BE2C (cell line): ENCODE data around the gene ME2.

ENCODE experiments used
- DNase-seq: peaks from one replicate; pipeline ENCODE4 v3.0.0-alpha.2; 2020
- H3K27me3 ChIP-seq: fragments of 250-450 bp; sonication (Bioruptor Pico); 2 replicates; pipeline ENCODE4 v1.5.1; 2020; ENCODE audit warnings: mild to moderate bottlenecking
- H3K36me3 ChIP-seq: fragments of 250-450 bp; sonication (Bioruptor Pico); 2 replicates; pipeline ENCODE4 v1.5.1; 2020; ENCODE audit warnings: mild to moderate bottlenecking
- H3K4me1 ChIP-seq: fragments of 250-450 bp; sonication (Bioruptor Pico); 2 replicates; pipeline ENCODE4 v1.5.1; 2020
- H3K4me3 ChIP-seq: 2 replicates; pipeline ENCODE4 v1.5.1; 2011; ENCODE audit warnings: low read depth, low read length
- H3K9me3 ChIP-seq: fragments of 250-450 bp; sonication (Bioruptor Pico); 2 replicates; pipeline ENCODE4 v1.5.1; 2020
- TF ChIP-seq, protein P1 (sequence below): IDR thresholded peaks from 2 replicates; pipeline ENCODE4 v1.5.1; 2012; ENCODE audit warnings: mild to moderate bottlenecking, low read depth, low read length

The ME2 gene

DNA sequence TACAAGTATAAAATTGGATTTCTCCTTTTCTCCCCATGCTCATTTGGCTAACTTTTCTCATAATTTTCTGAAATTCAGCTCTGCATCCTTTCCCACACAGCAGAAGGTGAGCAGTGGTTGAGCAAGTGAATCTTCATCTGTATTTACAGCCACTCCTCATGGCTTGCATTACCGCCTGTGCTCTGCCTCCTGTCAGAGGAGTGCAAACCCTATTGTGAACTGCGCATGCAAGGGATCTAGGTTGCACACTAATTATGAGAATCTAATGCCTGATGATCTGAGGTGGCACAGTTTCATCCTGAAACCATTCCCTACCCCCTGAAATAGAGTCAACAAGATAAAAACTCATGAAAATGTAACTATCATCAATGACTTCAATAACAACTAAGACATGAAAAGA is 20.0 kb downstream of the ME2 start:
- Histone ChIP-seq H3K4me1 (no peaks in the 10 kb centered on the region), H3K36me3 (no peaks in the 10 kb centered on the region), H3K4me3 (no peak overlapping the region), H3K9me3 (no peaks in the 10 kb centered on the region), H3K27me3 (no peaks in the 10 kb centered on the region)
- TF ChIP-seq, protein P1, sequence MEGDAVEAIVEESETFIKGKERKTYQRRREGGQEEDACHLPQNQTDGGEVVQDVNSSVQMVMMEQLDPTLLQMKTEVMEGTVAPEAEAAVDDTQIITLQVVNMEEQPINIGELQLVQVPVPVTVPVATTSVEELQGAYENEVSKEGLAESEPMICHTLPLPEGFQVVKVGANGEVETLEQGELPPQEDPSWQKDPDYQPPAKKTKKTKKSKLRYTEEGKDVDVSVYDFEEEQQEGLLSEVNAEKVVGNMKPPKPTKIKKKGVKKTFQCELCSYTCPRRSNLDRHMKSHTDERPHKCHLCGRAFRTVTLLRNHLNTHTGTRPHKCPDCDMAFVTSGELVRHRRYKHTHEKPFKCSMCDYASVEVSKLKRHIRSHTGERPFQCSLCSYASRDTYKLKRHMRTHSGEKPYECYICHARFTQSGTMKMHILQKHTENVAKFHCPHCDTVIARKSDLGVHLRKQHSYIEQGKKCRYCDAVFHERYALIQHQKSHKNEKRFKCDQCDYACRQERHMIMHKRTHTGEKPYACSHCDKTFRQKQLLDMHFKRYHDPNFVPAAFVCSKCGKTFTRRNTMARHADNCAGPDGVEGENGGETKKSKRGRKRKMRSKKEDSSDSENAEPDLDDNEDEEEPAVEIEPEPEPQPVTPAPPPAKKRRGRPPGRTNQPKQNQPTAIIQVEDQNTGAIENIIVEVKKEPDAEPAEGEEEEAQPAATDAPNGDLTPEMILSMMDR = no peak
- no peak for DNase-seq

DNA sequence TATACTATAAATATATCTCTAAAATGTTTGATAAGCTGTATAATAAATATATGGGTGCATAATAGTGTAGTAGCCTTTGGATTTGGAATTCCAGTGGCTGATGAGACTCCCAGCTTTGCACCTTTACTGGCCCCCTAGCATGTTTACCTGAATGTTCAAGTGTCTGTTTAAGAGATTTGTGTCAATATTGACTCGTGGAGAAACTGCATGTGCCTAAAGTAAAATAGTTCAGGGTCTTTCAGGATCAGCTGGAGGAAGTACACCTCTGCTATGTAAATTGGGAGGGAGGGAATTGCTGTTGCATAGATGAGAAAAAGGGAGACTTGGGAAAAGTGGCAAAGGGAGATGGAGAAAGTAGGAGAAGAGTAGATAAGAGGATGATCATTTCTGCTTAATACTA is 23.9 kb downstream of the ME2 start:
- TF ChIP-seq, protein P1 = no peak
- H3K36me3 ChIP-seq = no peaks in the 10 kb centered on the region

DNA sequence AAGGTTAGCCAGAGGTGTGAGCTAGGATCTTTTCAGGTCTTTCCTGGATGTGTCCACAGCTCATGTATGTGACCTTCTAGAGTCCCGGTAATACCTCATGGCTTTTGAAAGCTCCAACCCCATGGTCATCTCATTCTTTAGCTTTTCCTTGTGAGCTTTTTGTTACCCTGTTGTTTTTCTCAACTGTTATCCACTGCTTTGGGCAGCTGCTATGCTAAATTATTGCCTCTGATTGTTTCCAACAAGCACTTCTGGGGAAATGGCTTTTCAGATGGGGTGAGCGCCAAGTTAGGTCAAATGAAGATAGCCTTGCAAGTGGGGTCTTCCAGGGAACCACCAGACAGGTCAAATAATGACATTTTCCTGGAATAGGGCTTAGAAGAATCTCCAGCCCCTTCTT is 27.9 kb downstream of the ME2 start:
- Histone ChIP-seq H3K4me3 (no peak overlapping the region), H3K9me3 (no peaks in the 10 kb centered on the region), H3K4me1 (no peaks in the 10 kb centered on the region), H3K27me3 (no peaks in the 10 kb centered on the region), H3K36me3 (no peaks in the 10 kb centered on the region; the same call in 1 of the 2 replicates)
- no peak for DNase-seq
- TF ChIP-seq, protein P1 = no peak

More for the DNA sequence above, 23.9 kb downstream of the ME2 start:
- H3K27me3 ChIP-seq = no peaks in the 10 kb centered on the region
- H3K9me3 ChIP-seq = no peaks in the 10 kb centered on the region
- H3K4me3 ChIP-seq = no peak overlapping the region
- no peak for DNase-seq
- H3K4me1 ChIP-seq = no peaks in the 10 kb centered on the region

DNA sequence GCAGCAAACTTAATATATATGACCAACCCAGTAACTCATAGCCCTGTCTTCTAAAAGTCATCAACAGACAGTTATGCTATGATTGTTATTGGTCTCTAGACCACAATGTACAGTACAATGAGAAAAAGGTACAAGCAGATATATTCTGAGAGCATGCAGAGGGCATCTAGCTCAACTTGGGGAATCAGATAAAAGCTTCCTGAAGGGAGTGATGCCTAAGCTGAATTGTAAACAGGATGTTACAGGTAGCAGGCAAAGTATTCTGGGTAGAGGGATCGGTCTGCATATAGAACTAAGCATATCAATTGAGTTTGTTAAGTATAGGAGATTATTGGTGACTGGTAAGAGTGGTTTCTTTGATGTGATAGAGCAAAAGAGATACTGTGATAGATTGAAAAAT is 30.3 kb downstream of the ME2 start:
- Histone ChIP-seq H3K9me3 (no peaks in the 10 kb centered on the region), H3K4me3 (no peak overlapping the region), H3K27me3 (no peaks in the 10 kb centered on the region), H3K4me1 (no peaks in the 10 kb centered on the region), H3K36me3 (no peaks in the 10 kb centered on the region; the same call in 1 of the 2 replicates)
- TF ChIP-seq, protein P1 = no peak
- no peak for DNase-seq

DNA sequence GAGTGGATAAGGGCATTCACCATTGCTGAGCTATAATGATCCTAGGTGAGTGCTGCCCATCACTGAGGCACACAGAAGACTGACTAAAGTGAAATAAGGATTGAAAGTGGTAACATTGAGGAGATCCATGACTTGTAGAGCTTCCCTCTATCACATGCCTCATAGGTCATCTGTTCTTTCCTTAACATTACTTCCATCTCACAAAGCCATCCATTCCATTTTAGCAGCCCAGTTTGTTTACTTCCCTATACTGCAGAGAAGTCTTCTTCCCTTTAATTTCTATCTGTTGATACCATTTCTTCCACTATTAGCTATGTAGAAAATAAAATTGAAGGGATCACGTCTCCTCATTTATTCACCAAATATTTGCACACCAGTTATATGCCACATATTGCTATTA is 32.1 kb downstream of the ME2 start:
- Histone ChIP-seq H3K9me3 (no peaks in the 10 kb centered on the region), H3K27me3 (no peaks in the 10 kb centered on the region), H3K36me3 (no peaks in the 10 kb centered on the region; the same call in 1 of the 2 replicates), H3K4me3 (no peak overlapping the region), H3K4me1 (no peaks in the 10 kb centered on the region)
- DNase-seq = no peak
- TF ChIP-seq, protein P1 = no peak

DNA sequence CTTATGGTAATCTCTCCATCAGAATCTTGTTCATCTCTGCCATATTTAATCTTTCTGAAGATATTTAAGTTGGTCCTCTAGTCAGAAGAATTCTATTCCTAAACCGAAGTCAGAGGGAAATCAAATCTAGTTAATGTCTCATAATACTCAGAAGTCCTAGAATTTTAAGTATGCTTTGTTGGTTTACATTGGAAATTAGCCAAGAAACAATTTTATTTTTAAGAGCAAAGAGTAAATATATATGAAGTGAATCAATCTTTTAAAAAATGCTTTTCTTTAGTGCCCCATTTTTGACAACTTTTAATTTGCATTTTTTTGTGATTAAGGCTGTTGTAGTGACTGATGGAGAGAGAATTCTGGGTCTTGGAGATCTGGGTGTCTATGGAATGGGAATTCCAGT is 38.1 kb downstream of the ME2 start:
- TF ChIP-seq, protein P1 = no peak
- DNase-seq = no peak
- no peaks in the 10 kb centered on the region for H3K36me3 ChIP-seq

More for the DNA sequence above, 38.1 kb downstream of the ME2 start:
- H3K4me1 ChIP-seq = no peaks in the 10 kb centered on the region
- H3K27me3 ChIP-seq = no peaks in the 10 kb centered on the region
- H3K4me3 ChIP-seq = no peak overlapping the region
- no peaks in the 10 kb centered on the region for H3K9me3 ChIP-seq
